Urinary bladder (tissue), 4 donors: ENCODE results near the gene EPM2A. TPM values are rescaled to one million over a fixed set of nuclear protein-coding genes. Genes with fewer than 3 reads are reported as not detected.
"Not testable (repeated sequence)": the region's sequence is repeated elsewhere in the genome, so short reads cannot be mapped to it uniquely, and the experiment has no call there.

Experiments
- DNase-seq: peaks from one replicate; pipeline ENCODE4 v3.0.0-alpha.2; 2015; ENCODE audit errors: extremely low spot score
- H3K27ac ChIP-seq: one replicate; pipeline ENCODE4 v1.5.1; 2013; ENCODE audit warnings: low read depth, mild to moderate bottlenecking, moderate library complexity
- H3K36me3 ChIP-seq: one replicate; pipeline ENCODE4 v1.6.1; 2013; ENCODE audit warnings: mild to moderate bottlenecking, moderate library complexity; ENCODE audit not compliant: insufficient read depth
- H3K4me1 ChIP-seq: one replicate; pipeline ENCODE4 v1.6.1; 2013; ENCODE audit warnings: mild to moderate bottlenecking, moderate library complexity; ENCODE audit not compliant: insufficient read depth
- H3K4me3 ChIP-seq: one replicate; pipeline ENCODE4 v1.5.1; 2013; ENCODE audit warnings: low read depth, low read length
- WGBS: extraction: QIAGEN DNeasy Blood & Tissue Kit; methylation state at CpG from one replicate; pipeline ENCODE4 v1.1.7; 2013; 5-methylcytosine and 5-hydroxymethylcytosine counted together
- polyA plus RNA-seq: library from polyadenylated mRNA; stranded (reverse); fragments of 200-250 nt; gene quantifications from one replicate; pipeline ENCODE4 v1.2.3, GENCODE V29; 2013
- total RNA-seq: library from RNA; depleted of rRNA; stranded (reverse); fragments of >200 nt; gene quantifications from one replicate; pipeline ENCODE4 v1.2.3, GENCODE V29; 2014
- donor health status: healthy with polysubstance abuse.
- donor health status: healthy.

Gene EPM2A
- total and polyA plus RNA-seq, 2 donors: 22.5 to 25.3 TPM

DNA sequence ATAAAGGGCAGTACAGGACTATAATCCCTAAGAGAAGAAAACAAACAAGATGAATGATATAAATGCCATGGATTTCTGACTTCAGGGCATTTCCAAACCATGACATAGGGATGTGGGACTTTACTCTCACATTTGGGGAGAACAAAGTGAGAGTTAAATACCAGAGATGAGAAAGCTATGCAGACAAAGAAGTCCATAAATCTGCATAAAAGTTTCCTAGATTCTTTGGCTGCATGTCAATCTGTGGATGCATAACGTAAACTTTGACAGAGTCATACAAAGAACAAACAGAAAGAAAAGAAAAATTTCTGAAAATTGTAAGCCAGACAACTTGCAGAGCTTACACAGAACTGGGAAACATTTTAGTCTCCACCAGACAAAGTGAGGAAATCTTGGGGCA lies 11.7 kb downstream of the EPM2A start:
- Histone ChIP-seq H3K4me1 (no peaks in the 10 kb centered on the region), H3K36me3 (no peaks in the 10 kb centered on the region), H3K27ac (no peak overlapping the region), H3K4me3 (no peak overlapping the region)
- DNase-seq: no peak
- WGBS: 40% methylated on average over 1 of the region's 1 CpG

DNA sequence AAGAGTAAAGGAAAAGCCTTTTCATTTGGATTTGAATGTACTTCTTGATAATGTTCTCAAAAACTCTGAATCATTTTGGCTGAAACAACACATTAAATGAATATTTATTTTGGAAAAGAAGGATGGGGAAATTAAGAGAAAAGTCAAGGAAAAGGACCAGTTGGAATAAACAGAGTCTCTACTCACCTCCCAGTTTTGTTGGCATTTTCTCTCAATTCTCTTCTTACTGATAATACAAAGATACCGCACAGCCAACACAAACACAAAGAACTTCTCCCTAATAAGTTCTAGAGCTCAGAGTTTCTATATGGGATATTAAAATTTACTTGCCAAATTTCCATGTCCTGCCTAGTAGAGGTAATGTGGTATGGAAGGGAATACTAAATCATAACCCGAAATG lies 13.1 kb downstream of the EPM2A start:
- no peak for DNase-seq

DNA sequence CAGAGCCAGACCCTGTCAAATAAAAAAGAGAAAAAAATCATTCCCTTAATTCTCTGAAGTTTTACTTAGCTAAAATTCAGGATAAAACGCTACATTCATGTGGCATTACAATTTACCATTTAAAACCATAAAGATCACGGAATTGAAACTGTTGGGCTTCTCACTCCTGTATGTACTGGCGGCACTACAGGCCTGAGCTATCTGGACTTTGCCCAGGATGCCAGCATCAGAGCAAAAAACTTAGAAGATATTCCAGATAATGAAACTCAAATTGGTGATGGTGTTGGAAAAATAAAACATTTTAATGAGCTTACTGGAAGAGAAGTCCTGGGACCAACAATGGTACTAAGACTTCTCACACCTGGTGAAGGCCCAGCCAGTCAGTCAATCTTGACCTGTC lies 14.2 kb downstream of the EPM2A start:
- WGBS: 96% methylated on average over 3 of the region's 3 CpGs
- no peak for DNase-seq
- Histone ChIP-seq H3K4me3 (no peak overlapping the region), H3K27ac (no peak overlapping the region), H3K4me1 (no peaks in the 10 kb centered on the region), H3K36me3 (no peaks in the 10 kb centered on the region)

More for the DNA sequence above, 13.1 kb downstream of the EPM2A start:
- no peak overlapping the region for H3K4me3 ChIP-seq
- H3K27ac ChIP-seq: no peak overlapping the region
- 93% methylated on average over 2 of the region's 2 CpGs for WGBS
- no peaks in the 10 kb centered on the region for H3K36me3 ChIP-seq
- no peaks in the 10 kb centered on the region for H3K4me1 ChIP-seq

DNA sequence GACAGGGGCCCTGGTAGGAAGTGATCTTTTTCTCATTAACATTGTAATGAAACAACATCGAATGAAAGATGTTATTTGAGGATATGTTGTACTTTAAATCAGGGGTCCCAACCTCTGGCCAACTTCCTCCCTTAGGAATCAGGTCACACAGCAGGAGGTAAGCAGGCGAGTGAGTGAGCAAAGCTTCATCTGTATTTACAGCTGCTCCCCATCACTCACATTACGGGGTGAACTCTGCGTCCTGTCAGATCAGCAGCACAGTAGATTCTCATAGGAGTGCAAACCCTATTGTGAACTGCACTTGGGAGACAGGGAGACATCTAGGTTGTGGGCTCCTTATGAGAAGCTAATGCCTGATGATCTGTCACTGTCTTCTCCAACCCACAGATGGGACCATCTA lies 19.9 kb downstream of the EPM2A start:
- H3K4me1 ChIP-seq: no peaks in the 10 kb centered on the region
- H3K36me3 ChIP-seq: no peaks in the 10 kb centered on the region
- WGBS: 93% methylated on average over 4 of the region's 4 CpGs
- no peak for DNase-seq
- H3K27ac ChIP-seq: no peak overlapping the region
- no peak overlapping the region for H3K4me3 ChIP-seq

DNA sequence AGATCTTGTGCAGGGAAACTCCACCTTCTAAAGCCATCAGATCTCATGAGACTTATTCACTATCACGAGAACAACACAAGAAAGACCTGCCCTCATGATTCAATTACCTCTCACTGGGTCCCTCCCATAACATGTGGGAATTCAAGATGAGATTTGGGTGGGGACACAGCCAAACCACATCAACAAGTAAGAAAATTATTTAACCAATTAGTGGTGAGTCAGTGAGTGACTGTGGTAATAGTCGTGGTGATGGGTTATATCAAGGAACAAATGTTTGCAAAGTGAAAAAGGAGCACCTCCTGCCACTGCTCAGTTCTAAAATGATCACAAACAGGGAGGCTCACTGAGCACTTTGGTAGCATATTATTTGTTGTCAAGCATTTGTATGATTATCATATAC lies 20.6 kb downstream of the EPM2A start:
- WGBS: 91% methylated on average over 2 of the region's 2 CpGs
- H3K4me1 ChIP-seq: no peaks in the 10 kb centered on the region
- H3K36me3 ChIP-seq: no peaks in the 10 kb centered on the region
- DNase-seq: no peak
- no peak overlapping the region for H3K27ac ChIP-seq
- no peak overlapping the region for H3K4me3 ChIP-seq

DNA sequence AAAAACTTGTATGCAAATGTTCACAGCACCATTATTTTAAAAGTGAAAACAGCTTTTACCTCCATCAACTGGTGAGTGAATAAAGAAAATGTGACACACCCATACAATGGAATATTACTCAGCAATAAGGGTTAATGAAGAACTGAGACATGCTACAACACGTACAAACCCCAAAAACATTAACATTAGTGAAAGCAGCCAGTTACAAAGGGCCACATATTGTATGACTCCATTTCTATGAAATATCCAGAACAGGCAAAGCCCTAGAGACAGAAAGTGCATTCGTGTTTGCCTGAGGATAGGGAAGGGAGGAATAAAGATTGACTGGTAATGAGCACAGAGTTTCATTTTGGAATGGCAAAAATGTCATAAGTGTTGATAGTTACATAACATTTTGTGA lies 21.5 kb downstream of the EPM2A start:
- DNase-seq: no peak
- no peaks in the 10 kb centered on the region for H3K36me3 ChIP-seq
- no peak overlapping the region for H3K4me3 ChIP-seq
- H3K4me1 ChIP-seq: no peaks in the 10 kb centered on the region
- WGBS: 93% methylated on average over 2 of the region's 2 CpGs
- H3K27ac ChIP-seq: no peak overlapping the region

DNA sequence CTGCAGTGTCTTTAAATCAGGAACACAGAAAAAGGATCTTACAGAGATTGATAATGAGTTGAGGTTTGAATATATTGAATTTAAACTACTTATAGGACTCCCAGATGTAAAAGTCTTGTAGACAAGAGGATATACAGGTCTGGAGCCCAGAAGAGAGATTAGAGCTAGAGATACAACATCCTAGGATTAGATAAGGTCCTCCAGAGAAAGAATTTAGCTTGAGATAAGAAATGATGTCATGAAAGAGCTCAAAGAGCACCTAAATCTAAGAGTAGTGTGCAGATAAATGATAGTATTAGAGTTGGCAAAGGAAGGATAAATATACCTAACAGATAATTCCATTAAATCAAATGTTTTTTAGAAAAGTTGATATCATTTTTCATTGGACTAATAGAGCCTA lies 23.9 kb downstream of the EPM2A start:
- Histone ChIP-seq H3K36me3 (no peaks in the 10 kb centered on the region), H3K27ac (no peak overlapping the region), H3K4me1 (no peaks in the 10 kb centered on the region), H3K4me3 (no peak overlapping the region)
- no peak for DNase-seq

DNA sequence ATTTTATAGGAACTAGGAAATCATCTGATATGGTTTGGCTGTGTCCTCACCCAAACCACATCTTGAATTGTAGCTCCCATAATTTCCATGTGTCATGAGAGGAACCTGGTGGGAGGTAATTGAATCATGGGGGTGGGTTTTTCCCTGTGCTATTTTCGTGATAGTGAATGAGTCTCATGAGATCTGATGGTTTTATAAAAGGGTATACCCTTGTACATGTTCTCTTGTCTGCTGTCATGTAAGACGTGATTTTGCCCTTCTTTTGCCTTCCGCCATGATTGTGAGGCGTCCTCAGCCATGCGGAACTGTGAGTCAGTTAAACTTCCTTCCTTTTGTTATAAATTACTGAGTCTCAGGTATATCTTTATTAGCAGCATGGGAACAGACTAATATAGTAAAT lies 27.9 kb downstream of the EPM2A start:
- H3K4me3 ChIP-seq: no peak overlapping the region
- no peak overlapping the region for H3K27ac ChIP-seq
- WGBS: 96% methylated on average over 5 of the region's 5 CpGs
- no peak for DNase-seq
- H3K36me3 ChIP-seq: no peaks in the 10 kb centered on the region
- H3K4me1 ChIP-seq: no peaks in the 10 kb centered on the region

DNA sequence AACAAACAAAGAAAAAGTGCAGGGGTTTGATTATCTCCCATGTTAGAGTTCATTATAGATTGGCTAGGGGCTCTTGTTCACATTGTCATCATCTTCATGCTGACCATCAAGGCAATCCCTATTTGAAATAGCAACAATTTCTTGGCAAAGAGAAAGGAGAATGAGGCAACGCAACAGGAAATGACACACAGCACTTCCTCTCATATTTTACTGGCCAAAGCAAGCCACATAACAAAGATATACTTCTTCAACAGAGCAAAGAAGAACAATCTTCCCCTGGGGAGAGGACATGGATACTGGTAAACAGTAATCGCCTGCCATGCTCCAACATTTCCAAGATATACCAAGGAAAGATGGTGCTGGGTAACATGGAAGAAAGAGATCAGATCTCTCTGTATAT lies 29.8 kb downstream of the EPM2A start:
- DNase-seq: no peak
- Histone ChIP-seq H3K4me1 (no peaks in the 10 kb centered on the region), H3K27ac (no peak overlapping the region), H3K4me3 (no peak overlapping the region), H3K36me3 (no peaks in the 10 kb centered on the region)
- WGBS: 77% methylated on average over 2 of the region's 2 CpGs

DNA sequence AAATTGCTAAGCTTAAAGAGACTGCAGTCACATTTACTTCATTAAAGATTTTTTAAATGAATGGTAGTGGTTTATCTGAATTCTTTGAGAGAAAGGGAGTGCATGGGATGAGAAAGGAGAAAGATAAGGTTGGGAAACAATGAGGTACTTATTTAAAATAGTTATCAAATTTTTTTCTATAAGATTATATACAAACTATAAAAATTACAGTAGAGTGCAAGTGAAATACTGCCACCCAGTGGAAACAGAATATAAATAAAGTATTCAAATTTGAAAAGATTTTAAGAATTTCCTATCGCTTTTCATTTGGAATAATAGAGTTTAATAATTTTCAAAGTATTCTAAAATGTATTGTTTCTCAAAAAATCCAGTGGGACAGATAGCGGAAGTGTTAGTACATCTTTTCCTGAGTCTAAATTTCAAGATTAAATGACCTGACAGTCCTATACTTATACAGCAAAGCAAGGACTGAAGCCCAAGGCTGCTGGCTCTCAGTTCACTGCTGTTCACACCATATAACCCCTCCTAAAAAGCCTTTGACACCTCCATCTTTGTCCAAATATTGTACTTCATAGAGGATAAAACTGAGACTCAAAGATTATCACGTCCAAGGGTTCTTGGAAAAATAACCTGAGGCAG lies 31.1 kb downstream of the EPM2A start:
- WGBS: 58% methylated on average over 3 of the region's 3 CpGs
- DNase-seq: no peak
- no peaks in the 10 kb centered on the region for H3K4me1 ChIP-seq
- no peak overlapping the region for H3K27ac ChIP-seq
- H3K4me3 ChIP-seq: no peak overlapping the region
- no peaks in the 10 kb centered on the region for H3K36me3 ChIP-seq

DNA sequence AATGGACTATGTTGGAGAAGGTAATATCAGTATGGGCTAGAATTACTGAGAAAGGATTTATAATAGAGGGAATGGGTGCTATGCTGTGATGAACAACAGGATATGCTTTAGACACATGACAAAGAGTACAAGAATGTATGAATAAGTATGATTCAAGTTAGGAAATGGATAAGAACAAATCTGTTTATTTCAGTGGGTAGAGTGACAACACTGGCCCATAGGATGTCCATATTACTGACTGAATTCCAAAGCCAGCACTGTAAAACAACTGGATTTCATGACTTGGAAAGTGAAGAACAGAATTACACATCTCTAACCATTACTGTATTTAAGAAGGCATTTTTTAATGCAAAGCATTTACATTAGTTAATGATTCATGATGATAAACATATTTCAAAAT lies 35.9 kb downstream of the EPM2A start:
- H3K27ac ChIP-seq: no peak overlapping the region
- no peaks in the 10 kb centered on the region for H3K36me3 ChIP-seq
- H3K4me1 ChIP-seq: no peaks in the 10 kb centered on the region
- no peak overlapping the region for H3K4me3 ChIP-seq
- DNase-seq: no peak

DNA sequence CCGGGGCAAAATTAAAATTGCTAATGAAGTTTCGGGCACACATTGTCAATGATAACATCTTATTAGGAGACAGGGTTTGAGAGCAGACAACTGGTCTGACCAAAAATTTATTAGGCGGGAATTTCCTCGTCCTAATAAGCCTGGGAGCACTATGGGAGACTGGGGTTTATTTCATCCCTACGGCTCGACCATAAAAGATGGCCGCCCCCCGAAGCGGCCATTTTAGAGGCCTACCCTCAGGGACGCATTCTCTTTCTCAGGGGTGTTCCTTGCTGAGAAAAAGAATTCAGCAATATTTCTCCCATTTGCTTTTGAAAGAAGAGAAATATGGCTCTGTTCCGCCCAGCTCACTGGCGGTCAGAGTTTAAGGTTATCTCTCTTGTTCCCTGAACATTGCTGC lies 37.9 kb downstream of the EPM2A start:
- not testable (repeated sequence) for DNase-seq, H3K4me1 ChIP-seq, H3K4me3 ChIP-seq, H3K36me3 ChIP-seq, H3K27ac ChIP-seq
- WGBS: 97% methylated on average over 12 of the region's 12 CpGs

DNA sequence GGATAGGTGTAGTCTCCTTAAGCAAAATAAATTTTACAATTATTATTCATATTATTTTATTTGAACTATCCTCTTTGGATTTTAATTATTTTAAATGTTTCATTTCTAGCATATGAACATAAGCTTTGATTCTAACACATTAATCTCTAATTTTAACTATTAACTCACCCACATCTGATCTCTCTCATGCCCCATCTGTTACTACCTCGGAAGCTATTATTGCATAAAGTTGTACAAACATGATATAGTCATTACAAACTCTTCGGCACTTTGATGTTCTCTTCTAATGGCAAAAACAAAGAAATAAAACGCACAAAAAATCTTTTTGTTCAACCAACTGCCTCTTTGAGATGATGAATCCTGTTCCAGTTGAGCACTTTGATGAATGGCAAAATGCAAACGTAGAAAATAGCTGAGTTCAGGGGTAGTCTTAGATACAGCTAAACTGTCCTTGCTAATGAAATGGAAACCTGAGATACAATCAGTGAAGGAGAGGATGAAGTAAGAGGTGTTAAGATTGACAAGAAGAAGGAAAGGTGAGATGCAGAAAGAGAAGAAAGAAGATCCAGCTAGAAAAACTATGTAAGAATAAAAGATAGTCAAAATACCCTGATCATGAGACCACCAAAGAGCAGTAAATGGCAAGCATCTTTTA lies 41.1 kb downstream of the EPM2A start:
- no peaks in the 10 kb centered on the region for H3K4me1 ChIP-seq
- no peaks in the 10 kb centered on the region for H3K36me3 ChIP-seq
- H3K27ac ChIP-seq: no peak overlapping the region
- H3K4me3 ChIP-seq: no peak overlapping the region
- WGBS: 91% methylated on average over 4 of the region's 4 CpGs
- DNase-seq: no peak

DNA sequence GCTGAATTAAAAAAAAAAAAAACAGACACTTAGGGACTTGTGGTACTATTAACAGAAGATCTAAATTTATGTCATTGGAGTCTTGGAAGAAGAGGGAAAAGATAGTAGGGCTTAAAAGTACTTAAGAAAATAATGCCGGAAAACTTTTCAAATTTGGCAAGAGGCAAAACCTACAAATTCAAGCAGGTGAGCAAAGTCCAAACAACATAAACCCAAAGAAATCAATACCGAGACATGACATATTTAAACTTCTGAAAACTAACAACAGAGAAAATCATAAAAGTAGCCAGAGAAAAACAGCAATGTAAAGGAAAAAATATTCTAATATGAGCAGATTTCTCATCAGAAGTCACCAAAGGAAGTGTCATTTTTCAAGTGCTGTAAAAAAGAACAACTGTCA lies 44.4 kb downstream of the EPM2A start:
- no peaks in the 10 kb centered on the region for H3K4me1 ChIP-seq
- no peak for DNase-seq
- no peaks in the 10 kb centered on the region for H3K36me3 ChIP-seq
- no peak overlapping the region for H3K27ac ChIP-seq
- WGBS: 96% methylated on average over 2 of the region's 2 CpGs
- no peak overlapping the region for H3K4me3 ChIP-seq

DNA sequence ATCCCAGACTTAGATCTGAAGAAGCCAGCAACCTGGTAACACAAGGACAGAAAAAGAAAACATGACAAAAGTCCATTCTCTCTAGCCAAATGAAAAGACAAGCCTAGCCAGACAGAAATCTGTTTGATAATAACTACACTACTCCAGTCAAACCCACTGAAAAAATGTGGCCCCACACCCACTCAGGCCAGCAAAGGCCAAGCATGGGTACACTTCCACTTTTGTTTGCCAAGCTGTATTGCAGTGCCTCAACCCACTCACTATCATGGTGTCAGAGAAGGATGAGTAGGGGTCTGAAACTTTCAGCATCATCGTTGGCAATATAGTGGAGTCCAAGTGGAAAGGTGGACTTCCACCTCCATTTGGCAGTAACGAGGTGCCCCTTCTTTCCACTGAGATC lies 45.8 kb downstream of the EPM2A start:
- Histone ChIP-seq H3K4me1 (no peaks in the 10 kb centered on the region), H3K27ac (no peak overlapping the region), H3K36me3 (no peaks in the 10 kb centered on the region), H3K4me3 (no peak overlapping the region)
- DNase-seq: no peak
- 95% methylated on average over 2 of the region's 2 CpGs for WGBS
